CD4-positive, alpha-beta T cell (primary cell): ENCODE data around the gene ZNF736. TPM values are rescaled to one million over a fixed set of nuclear protein-coding genes. Genes with fewer than 3 reads are reported as not detected.

Source experiments
- ATAC-seq: fragments of 200-7000 bp; cut with Tn5 transposase; one replicate; pipeline ENCODE4 v1.10.0; 2022; ENCODE audit warnings: mild to moderate bottlenecking; ENCODE audit not compliant: poor library complexity
- CTCF ChIA-PET: fragments of 350-600 bp; sonication (Branson Sonifier 250); formaldehyde crosslinking; loops from one replicate; lab custom pipeline; 2021; ENCODE audit warnings: antibody characterized with exemption, inconsistent platforms; lab: Charles Lee
- POLR2A ChIA-PET: fragments of 350-600 bp; sonication (Branson Sonifier 250); formaldehyde crosslinking; loops from one replicate; lab custom pipeline; 2021; ENCODE audit warnings: antibody characterized with exemption, inconsistent platforms; lab: Charles Lee
- DNase-seq, 14 experiments: peaks; one replicate each; pipeline ENCODE4 v3.0.0-alpha.2; 2013 to 2020; ENCODE audit warnings: mixed read lengths in 2 of 14
- H3K27ac ChIP-seq, 2 donors: one replicate each; pipeline versions ENCODE4 v1.5.1 to v1.7.0; 2013; ENCODE audit warnings: low read length in 2 of 2, low read depth in 1 of 2, mild to moderate bottlenecking in 1 of 2
- H3K27me3 ChIP-seq, 2 experiments: 1 replicate in 1 of 2; 2 replicates in 1 of 2; pipeline versions ENCODE4 v1.6.1 to v1.7.0; 2013; ENCODE audit warnings: low read length in 2 of 2, control low read depth in 1 of 2, mild to moderate bottlenecking in 1 of 2, moderate library complexity in 1 of 2; ENCODE audit not compliant: insufficient read depth in 2 of 2, control insufficient read depth in 1 of 2
- H3K36me3 ChIP-seq: one replicate; pipeline ENCODE4 v1.6.1; 2013; ENCODE audit warnings: low read length, control low read depth; ENCODE audit not compliant: insufficient read depth
- H3K4me1 ChIP-seq: one replicate; pipeline ENCODE4 v1.6.1; 2013; ENCODE audit warnings: low read length, control low read depth; ENCODE audit not compliant: insufficient read depth
- H3K4me3 ChIP-seq: one replicate; pipeline ENCODE4 v1.5.1; 2013; ENCODE audit warnings: mild to moderate bottlenecking, low read length, moderate library complexity
- H3K9me3 ChIP-seq, 2 experiments: 1 replicate in 1 of 2; 2 replicates in 1 of 2; pipeline versions ENCODE4 v1.6.1 to v1.7.0; 2013; ENCODE audit warnings: low read length in 2 of 2, mild to moderate bottlenecking in 2 of 2, control low read depth in 1 of 2, moderate library complexity in 1 of 2; ENCODE audit not compliant: control insufficient read depth in 1 of 2, insufficient read depth in 1 of 2
- H3K27ac Mint-ChIP-seq: one replicate; pipeline ENCODE4 v1.8.0; 2020; ENCODE audit warnings: mixed read lengths
- H3K27me3 Mint-ChIP-seq: one replicate; pipeline ENCODE4 v1.8.0; 2021; ENCODE audit warnings: mixed read lengths
- H3K36me3 Mint-ChIP-seq: one replicate; pipeline ENCODE4 v1.8.0; 2021; ENCODE audit warnings: low read depth, mixed read lengths
- H3K4me1 Mint-ChIP-seq: one replicate; pipeline ENCODE4 v1.8.0; 2021; ENCODE audit warnings: low read depth, mixed read lengths
- H3K4me3 Mint-ChIP-seq: one replicate; pipeline ENCODE4 v1.8.0; 2020; ENCODE audit warnings: mild to moderate bottlenecking, mixed read lengths
- H3K9me3 Mint-ChIP-seq: one replicate; pipeline ENCODE4 v1.8.0; 2020; ENCODE audit warnings: mixed read lengths
- intact Hi-C, 2 experiments: fragments of 100-400 bp; cut with DNase I in 1 of 2; cut with micrococcal nuclease in 1 of 2; formaldehyde crosslinking; loops; one replicate each; pipeline versions ENCODE4 v1.15.1 to v1.9.0; 2023 to 2025; cut with DNase I, micrococcal nuclease
- total RNA-seq, 174 experiments: library from RNA in 2 of 174; stranded (reverse) in 2 of 174; gene quantifications; one replicate each; pipeline ENCODE4 v1.2.3 and lab custom pipeline; 2021 to 2026
- TF ChIP-seq, protein P1 (sequence below): fragments of 200-600 bp; IDR thresholded peaks from one replicate; pipeline ENCODE4 v1.8.0; 2022; ENCODE audit warnings: antibody characterized with exemption, mild to moderate bottlenecking

The ZNF736 gene
- total RNA-seq, 2 experiments from 2014 or later, result 29.9 to 30.8 TPM

DNA sequence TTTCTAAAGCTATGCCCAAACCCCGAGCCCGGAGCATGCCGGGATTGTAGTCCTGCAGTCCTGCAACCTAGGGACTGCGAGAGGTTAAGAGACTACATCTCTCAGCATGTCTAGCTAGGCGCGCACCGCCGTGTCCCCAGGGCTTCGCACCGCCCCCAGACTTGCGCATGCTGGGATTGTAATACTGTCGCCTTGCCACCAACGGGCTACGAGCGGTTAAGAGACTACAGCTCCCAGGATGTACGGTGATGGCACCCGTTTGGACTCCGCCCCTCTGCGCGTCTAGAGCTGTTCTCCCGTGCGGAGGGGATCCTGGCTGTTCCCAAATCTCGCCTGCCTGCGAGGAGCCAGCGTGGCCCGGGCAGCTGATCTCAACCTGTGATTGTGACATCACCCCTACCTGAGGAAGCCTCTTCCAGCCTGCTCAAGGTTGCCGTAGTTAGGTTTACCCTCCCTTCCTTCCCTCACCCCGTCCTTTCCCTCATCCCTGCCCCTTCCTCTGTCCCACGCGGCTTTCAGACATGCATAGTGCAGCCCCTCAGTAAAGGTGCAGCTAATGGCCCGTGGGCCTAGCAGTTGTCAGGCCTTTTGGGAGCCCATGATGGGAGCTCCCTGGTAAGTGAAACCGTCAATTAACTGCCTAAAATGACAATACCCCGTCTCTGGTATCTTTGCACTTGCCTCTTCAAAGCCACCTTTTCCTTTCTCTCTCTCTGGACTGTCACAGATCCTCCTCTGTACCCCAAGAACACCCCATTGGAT lies 6.3 kb upstream of the ZNF736 start:
- TF ChIP-seq, protein P1, sequence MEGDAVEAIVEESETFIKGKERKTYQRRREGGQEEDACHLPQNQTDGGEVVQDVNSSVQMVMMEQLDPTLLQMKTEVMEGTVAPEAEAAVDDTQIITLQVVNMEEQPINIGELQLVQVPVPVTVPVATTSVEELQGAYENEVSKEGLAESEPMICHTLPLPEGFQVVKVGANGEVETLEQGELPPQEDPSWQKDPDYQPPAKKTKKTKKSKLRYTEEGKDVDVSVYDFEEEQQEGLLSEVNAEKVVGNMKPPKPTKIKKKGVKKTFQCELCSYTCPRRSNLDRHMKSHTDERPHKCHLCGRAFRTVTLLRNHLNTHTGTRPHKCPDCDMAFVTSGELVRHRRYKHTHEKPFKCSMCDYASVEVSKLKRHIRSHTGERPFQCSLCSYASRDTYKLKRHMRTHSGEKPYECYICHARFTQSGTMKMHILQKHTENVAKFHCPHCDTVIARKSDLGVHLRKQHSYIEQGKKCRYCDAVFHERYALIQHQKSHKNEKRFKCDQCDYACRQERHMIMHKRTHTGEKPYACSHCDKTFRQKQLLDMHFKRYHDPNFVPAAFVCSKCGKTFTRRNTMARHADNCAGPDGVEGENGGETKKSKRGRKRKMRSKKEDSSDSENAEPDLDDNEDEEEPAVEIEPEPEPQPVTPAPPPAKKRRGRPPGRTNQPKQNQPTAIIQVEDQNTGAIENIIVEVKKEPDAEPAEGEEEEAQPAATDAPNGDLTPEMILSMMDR, result no peak
- Histone ChIP-seq H3K27ac (peak overlapping the region; percentile 65 to 83), H3K27me3 (no peaks in the 10 kb centered on the region), H3K9me3 (no peaks in the 10 kb centered on the region), H3K4me1 (peaks cover 13% of the 10 kb centered on the region), H3K4me3 (peak overlapping the region; percentile 59), H3K36me3 (no peaks in the 10 kb centered on the region)
- CTCF ChIA-PET, result interaction anchor here (0.8 to 0.9 kb wide), 2 partner anchors 12 to 17 kb away, joined by 3 read pairs; no protein-coding TSS in a partner anchor
- Mint-ChIP-seq H3K27ac (peak overlapping the region; percentile 96), H3K4me1 (peaks cover 22% of the 10 kb centered on the region), H3K27me3 (no peaks in the 10 kb centered on the region), H3K36me3 (peaks cover 11% of the 10 kb centered on the region), H3K9me3 (no peaks in the 10 kb centered on the region), H3K4me3 (peak overlapping the region; percentile 98)
- POLR2A ChIA-PET, result interaction anchor here (0.6 to 1.7 kb wide), 15 partner anchors 10 to 1066 kb away, joined by 3 to 31 read pairs (median 8); partner anchors contain the start of genes ERV3-1, ZNF107, ZNF138 and ZNF273
- DNase-seq (peak; percentile 89 to 98 (median 92)), ATAC-seq (peak; percentile 98)
- intact Hi-C loops, result loop anchor here in 1 of 2 experiments (5.0 to 10.0 kb wide), 3 partner anchors 695 to 1677 kb away; partner anchors contain the start of genes GUSB and ZNF92

DNA sequence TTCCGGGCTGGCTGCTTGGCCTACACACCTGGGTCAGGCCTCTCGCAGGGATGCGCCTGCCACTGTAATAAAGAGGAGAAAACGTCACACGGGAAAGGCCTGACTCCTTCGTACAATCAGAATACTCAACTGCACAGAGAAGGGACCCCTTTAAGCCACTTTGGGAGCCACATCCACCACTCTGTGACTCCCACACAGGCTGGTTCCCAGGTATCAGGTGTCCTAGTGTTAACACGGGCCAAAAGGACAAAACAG lies 5.8 kb upstream of the ZNF736 start:
- Histone ChIP-seq H3K4me3 (peak overlapping the region; percentile 59), H3K4me1 (peaks cover 18% of the 10 kb centered on the region), H3K27ac (peak overlapping the region; percentile 65 to 83), H3K27me3 (no peaks in the 10 kb centered on the region), H3K9me3 (no peaks in the 10 kb centered on the region), H3K36me3 (no peaks in the 10 kb centered on the region)
- TF ChIP-seq, protein P1, result no peak
- no peaks in the 10 kb centered on the region for H3K9me3 Mint-ChIP-seq
- POLR2A ChIA-PET, result interaction anchor here (0.6 to 1.7 kb wide), 12 partner anchors 13 to 1066 kb away, joined by 3 to 31 read pairs (median 11); partner anchors contain the start of genes ERV3-1, ZNF107, ZNF138 and ZNF273
- H3K27me3 Mint-ChIP-seq, result no peaks in the 10 kb centered on the region
- H3K27ac Mint-ChIP-seq, result peak overlapping the region; percentile 96
- H3K36me3 Mint-ChIP-seq, result peaks cover 11% of the 10 kb centered on the region
- ATAC-seq, result no peak
- CTCF ChIA-PET, result interaction anchor here (0.9 kb wide), 1 partner anchor 12 kb away, joined by 3 read pairs; no protein-coding TSS in a partner anchor
- DNase-seq, result peak in 2 of 14 experiments; percentile 11 to 35
- H3K4me1 Mint-ChIP-seq, result peaks cover 22% of the 10 kb centered on the region
- intact Hi-C loops, result loop anchor here in 1 of 2 experiments (5.0 to 10.0 kb wide), 3 partner anchors 694 to 1677 kb away; partner anchors contain the start of genes GUSB and ZNF92
- H3K4me3 Mint-ChIP-seq, result peak overlapping the region; percentile 98

DNA sequence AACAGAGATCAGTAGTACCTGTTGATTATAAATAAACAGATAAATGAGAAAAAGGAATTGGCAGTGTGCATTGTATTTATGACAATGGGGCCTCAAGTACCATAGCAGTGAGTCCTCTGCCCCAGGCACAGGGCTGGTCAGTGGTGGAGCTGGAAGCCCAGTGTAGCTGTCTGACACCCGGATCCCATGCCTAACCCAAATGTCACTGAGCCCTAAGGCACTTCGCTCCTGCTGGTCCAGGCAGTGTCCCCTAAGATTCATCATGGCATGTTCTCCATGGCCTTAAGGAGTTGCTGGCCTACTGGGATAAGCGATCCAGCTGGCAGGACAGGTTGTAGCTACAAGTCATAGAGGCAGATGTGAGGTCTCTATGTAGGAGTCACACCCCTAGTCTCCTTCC lies 3.3 kb upstream of the ZNF736 start:
- ChIA-PET POLR2A (no interaction called here), CTCF (no interaction called here)
- TF ChIP-seq, protein P1, result no peak
- no peaks in the 10 kb centered on the region for H3K9me3 ChIP-seq
- H3K27me3 ChIP-seq, result no peaks in the 10 kb centered on the region
- H3K4me1 Mint-ChIP-seq, result peaks cover 45% of the 10 kb centered on the region
- intact Hi-C loops, result loop anchor here (5.0 to 10.0 kb wide), 9 partner anchors 37 to 1564 kb away; partner anchors contain the start of genes ERV3-1 (in 1 of the 2), VKORC1L1 (in 1 of the 2), ZNF107 (in 1 of the 2) and ZNF138 (in 1 of the 2)
- no peaks in the 10 kb centered on the region for H3K27me3 Mint-ChIP-seq
- no peak overlapping the region for H3K27ac ChIP-seq
- H3K36me3 Mint-ChIP-seq, result peaks cover 25% of the 10 kb centered on the region
- ATAC-seq (no peak), DNase-seq (no peak)
- H3K4me3 Mint-ChIP-seq, result no peak overlapping the region
- peaks cover 36% of the 10 kb centered on the region for H3K4me1 ChIP-seq
- no peaks in the 10 kb centered on the region for H3K36me3 ChIP-seq
- H3K27ac Mint-ChIP-seq, result no peak overlapping the region
- H3K4me3 ChIP-seq, result no peak overlapping the region
- H3K9me3 Mint-ChIP-seq, result no peaks in the 10 kb centered on the region
